Measurements from ENCODE around the gene SMARCD3.
A peak's percentile ranks its signal among the peaks of the same experiment; 100 is the strongest.

DNA sequence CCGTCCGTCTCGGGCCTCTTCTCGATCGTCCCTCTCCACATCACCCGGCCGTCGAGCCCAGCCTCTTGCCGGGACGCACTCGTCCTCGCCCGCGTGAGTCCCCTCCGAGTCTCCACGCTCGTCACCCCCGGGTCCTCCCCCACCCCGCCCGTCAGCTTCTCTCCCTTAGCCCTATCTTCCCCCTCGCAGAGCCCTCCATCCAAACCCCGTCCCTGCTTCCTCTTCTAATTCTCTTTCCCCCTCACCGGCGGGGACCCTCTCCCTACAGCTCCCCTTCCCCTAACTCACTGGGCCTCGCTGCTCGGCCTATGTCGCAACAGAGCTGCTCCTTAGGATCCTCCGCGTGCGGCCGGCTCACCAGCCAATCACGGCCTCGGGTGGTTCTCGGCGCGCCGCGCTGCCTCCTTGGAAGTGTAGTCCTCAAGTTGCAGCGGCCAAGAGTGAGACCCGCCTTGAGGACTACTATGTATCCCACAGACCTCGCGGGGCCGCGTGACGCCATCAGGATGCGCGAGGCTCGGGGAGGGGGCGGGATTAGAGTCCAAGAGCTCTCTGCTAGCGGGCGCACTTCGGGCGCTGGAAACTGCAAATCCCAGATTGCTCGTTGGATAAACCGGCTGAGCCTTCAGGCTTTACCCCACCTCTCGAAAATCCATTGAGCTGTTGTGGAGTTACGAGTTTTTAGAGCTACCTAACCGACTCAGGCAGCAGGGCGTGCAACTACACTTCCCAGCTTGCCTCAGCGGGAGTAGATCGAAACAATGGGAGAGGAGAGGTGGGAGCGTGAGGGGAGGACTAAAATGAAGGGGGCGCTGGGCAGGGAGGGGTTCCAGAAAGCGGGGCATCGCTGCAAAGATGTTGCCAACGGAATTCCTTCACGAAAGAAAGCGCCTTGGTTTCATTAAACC lies 21.4 kb downstream of the SMARCD3 start, which contains the start of gene ABCF2:
- no peak for TF ChIP-seq CTCF (conservative IDR thresholded peaks at IDR 0.05)
- TF ChIP-seq ZFX (IDR thresholded peaks at IDR 0.05) = peak; percentile 80

Measured in C4-2B (cell line).